22Rv1 (cell line): Measurements from ENCODE around the gene CDC42EP2.

Experiments used
- H3K27ac ChIP-seq: fragments of 450-650 bp; 2 replicates; pipeline ENCODE4 v1.5.1; 2017
- CTCF ChIP-seq: fragments of 450-650 bp; IDR thresholded peaks from 2 replicates; pipeline ENCODE4 v1.5.1; 2017; ENCODE audit warnings: mild to moderate bottlenecking
- ZFX ChIP-seq: fragments of 450-650 bp; IDR thresholded peaks from 2 replicates; pipeline ENCODE4 v1.6.1; 2017; ENCODE audit warnings: antibody characterized with exemption, borderline replicate concordance

CDC42EP2 gene

DNA sequence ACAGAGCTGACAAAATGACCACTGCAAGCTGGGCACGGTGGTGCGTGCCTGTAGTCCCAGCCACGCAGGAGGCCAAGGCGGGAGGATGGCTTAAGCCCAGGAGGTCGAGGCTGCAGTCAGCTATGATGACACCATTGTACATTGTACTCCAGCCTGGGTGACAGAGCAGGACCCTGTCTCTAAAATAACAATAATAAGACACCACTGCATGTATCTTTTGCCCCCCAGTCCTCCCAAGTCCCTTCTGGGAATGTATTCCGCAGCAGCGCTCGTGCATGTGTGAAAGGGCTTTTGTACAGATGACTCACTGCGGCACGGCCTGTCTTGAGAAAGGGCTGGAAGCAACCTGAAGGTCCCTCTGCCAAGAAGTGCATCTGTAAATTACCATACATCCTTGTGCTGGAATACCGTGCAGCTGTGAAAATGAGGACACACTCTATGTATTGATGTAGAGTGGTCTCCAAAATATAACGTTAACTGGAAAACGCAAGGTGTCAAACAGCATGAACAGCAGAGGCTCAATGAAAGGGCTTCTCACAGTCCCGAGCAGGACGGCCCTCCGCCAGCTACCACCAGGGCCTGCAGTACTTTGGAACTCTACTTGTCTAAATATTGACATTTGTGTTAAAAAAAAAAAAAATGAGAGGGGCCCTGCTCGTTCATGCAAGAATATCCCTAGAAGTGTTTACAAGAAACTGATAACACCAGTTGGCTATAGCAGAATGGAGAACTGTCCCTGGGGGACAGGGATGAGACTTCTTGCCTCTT lies 9.0 kb upstream of the CDC42EP2 start:
- TF ChIP-seq ZFX (no peak), CTCF (no peak)
- no peak overlapping the region for H3K27ac ChIP-seq

DNA sequence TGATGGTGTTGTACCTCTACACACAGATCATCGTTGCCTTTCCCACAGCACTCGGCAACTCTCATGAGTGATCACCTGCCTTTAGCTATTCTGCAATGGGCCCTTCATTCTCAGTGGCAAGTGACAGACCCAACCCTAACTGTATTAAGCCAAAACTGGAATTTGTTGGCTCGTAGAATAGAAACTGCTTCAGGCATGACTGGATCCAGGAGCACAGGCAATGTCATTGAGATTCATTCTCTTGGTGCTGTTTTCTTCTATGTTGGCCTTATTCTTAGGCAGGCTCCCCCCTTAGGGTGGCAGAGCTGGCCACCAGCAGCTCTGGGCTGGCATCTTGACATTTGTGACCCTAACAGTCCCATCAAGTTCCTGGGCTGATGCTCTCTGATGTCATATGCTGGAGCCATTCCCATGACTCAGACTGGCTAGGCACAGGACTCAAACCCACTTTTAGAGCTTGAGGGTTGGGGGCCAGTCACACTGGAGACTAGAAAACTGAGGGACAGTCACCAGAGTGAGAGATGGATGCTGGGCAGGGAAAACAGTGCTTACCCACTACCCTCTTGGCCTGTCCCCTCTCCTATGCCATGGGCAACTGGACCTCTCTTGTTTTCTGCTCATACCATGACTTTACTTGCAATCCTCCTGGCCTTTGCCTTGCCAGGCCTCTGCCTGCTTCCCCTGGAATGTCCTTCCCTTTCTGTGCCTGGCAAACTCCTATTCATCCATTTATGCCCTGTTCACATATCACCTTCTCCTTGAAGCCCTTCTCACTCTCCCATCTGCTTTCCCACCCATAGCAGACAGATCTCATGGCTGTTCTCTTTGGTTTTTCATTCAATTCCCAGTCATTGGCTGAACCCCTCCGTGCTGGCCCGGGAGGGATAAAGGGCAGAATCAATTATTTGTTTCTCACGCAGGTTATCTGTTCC lies 7.1 kb upstream of the CDC42EP2 start:
- no peak overlapping the region for H3K27ac ChIP-seq

GRCh38 chr11:65308281-65308891 lies 6.3 kb upstream of the CDC42EP2 start:
- no peak overlapping the region for H3K27ac ChIP-seq
- TF ChIP-seq CTCF (no peak), ZFX (no peak)

More for the DNA sequence above, 7.1 kb upstream of the CDC42EP2 start:
- TF ChIP-seq CTCF (no peak), ZFX (no peak)

DNA sequence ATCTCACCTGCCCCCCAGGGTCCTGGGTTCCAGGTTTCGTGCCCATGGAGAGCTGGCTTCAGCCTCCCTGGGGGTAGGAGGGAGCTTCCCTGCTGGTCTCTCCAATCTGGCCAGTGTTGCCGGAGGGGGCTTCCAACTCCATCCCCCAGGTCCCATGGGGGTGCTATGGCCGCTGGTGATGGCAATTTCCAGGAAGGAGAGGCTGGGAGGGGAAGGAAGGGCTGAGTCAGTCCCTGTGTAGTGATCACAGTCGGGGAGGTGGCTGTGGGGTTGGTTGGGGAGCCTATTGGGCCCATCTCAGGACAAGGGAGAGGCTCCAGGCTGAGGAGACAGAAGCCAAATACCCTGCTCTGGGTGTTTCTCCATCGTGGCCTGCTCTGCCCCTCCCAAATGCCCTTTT lies 5.7 kb upstream of the CDC42EP2 start:
- no peak overlapping the region for H3K27ac ChIP-seq
- TF ChIP-seq CTCF (no peak), ZFX (no peak)

GRCh38 chr11:65310215-65310614 lies 4.5 kb upstream of the CDC42EP2 start:
- no peak overlapping the region for H3K27ac ChIP-seq
- no peak for TF ChIP-seq ZFX
- no peak for TF ChIP-seq CTCF

- TF ChIP-seq CTCF (no peak), ZFX (no peak)
- H3K27ac ChIP-seq = no peak overlapping the region
These were observed 3.9 kb upstream of the CDC42EP2 start for GRCh38 chr11:65310736-65311135.

DNA sequence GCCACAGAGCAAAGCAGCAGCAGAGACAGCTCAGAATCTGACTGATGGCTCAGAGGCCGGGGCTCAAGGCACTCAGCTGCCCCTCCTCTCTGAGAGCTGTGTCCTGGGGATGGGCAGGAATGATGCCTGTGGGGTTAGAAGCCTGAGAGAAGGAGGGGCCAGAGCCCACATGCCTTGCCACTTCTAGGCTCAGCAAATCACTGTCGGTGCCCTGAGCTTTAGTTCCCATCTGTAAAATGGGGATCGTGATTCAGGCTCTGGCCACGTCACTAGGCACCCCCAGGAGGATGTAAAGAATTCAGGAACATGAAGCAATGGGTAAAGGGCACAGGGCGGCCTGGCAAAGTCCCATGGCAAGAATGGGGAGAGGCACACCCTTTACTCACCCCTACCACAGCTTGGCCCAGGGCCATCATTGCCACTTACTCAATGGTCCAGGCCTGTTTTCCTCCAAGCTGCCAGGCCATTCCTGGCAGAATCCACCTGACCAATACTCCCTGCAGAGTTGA lies 3.4 kb upstream of the CDC42EP2 start:
- H3K27ac ChIP-seq = no peak overlapping the region
- TF ChIP-seq CTCF (no peak), ZFX (no peak)
